Measurements from ENCODE around the gene TUFT1. TPM values are rescaled to one million over a fixed set of nuclear protein-coding genes. Genes with fewer than 3 reads are reported as not detected.
A peak's percentile ranks its signal among the peaks of the same experiment; 100 is the strongest.

Gene TUFT1
- total RNA-seq, 1 experiment from 2014 or later = 34.9 TPM

- H3K4me3 Mint-ChIP-seq (ENCODE audit: unreplicated experiment) = no peak overlapping the region
- H3K27ac Mint-ChIP-seq (ENCODE audit: unreplicated experiment) = peak overlapping the region; percentile 43
- CTCF ChIA-PET = no interaction called here
Observed at GRCh38 chr1:151492120-151492519, 48.0 kb upstream of the TUFT1 start.

DNA sequence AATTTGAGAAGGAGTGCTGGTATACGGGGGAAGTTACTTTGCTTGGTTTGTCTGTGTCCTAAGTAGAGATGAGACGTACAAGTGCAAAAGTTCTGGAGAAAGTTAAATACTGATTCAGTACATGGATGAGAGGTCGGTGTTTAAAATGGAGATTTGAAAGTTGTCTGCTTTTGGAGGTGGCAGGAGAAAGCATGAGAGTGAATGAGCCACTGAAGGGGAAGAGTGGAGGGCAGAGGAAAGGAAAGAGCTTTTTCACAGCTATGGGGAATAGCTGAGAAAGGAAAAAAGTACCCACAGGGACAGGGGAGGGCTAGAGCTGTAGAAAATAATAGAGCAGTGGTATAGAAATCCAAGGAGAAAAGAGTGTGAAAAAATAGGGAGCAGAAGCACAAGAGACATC is 47.1 kb upstream of the TUFT1 start:
- no peak overlapping the region for H3K4me3 Mint-ChIP-seq (ENCODE audit: unreplicated experiment)
- DNase-seq = no peak
- Histone ChIP-seq H3K36me3 (ENCODE audit: control insufficient read depth, insufficient read depth, low read length) (no peaks in the 10 kb centered on the region), H3K4me3 (ENCODE audit: low read depth, low read length) (no peak overlapping the region), H3K27me3 (replicated peaks; ENCODE audit: control insufficient read depth, insufficient read depth, low read length) (no peaks in the 10 kb centered on the region), H3K9me3 (no peaks in the 10 kb centered on the region; the same call in 1 of the 2 replicates), H3K4me1 (peaks cover 21% of the 10 kb centered on the region)
- TF ChIP-seq, protein P1, sequence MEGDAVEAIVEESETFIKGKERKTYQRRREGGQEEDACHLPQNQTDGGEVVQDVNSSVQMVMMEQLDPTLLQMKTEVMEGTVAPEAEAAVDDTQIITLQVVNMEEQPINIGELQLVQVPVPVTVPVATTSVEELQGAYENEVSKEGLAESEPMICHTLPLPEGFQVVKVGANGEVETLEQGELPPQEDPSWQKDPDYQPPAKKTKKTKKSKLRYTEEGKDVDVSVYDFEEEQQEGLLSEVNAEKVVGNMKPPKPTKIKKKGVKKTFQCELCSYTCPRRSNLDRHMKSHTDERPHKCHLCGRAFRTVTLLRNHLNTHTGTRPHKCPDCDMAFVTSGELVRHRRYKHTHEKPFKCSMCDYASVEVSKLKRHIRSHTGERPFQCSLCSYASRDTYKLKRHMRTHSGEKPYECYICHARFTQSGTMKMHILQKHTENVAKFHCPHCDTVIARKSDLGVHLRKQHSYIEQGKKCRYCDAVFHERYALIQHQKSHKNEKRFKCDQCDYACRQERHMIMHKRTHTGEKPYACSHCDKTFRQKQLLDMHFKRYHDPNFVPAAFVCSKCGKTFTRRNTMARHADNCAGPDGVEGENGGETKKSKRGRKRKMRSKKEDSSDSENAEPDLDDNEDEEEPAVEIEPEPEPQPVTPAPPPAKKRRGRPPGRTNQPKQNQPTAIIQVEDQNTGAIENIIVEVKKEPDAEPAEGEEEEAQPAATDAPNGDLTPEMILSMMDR (IDR thresholded peaks at IDR 0.05; ENCODE audit: insufficient read depth in 1 of 2, low read depth in 1 of 2, low read length in 1 of 2, severe bottlenecking in 1 of 2, unreplicated experiment in 1 of 2) = no peak
- POLR2A ChIA-PET = interaction anchor here (2.4 kb wide), 1 partner anchor 18 kb away, joined by 41 read pairs; the partner anchor contains the start of gene CGN
- no peaks in the 10 kb centered on the region for H3K36me3 Mint-ChIP-seq (ENCODE audit: insufficient read depth, unreplicated experiment)
- CTCF ChIA-PET = no interaction called here
- no TSS peak for BruUV-seq (replicated peaks)
- peak overlapping the region; percentile 1 for H3K27ac Mint-ChIP-seq (ENCODE audit: unreplicated experiment)
- intact Hi-C loops (cut with micrococcal nuclease; ENCODE audit: unreplicated experiment) = no loop called here
- H3K4me1 Mint-ChIP-seq (ENCODE audit: low read depth, unreplicated experiment) = peaks cover 23% of the 10 kb centered on the region
- no peaks in the 10 kb centered on the region for H3K9me3 Mint-ChIP-seq (ENCODE audit: unreplicated experiment)
- no peaks in the 10 kb centered on the region for H3K27me3 Mint-ChIP-seq (ENCODE audit: insufficient read depth, unreplicated experiment)

More at GRCh38 chr1:151492120-151492519, 48.0 kb upstream of the TUFT1 start:
- intact Hi-C loops (cut with micrococcal nuclease; ENCODE audit: unreplicated experiment) = no loop called here
- no peak for DNase-seq
- H3K36me3 Mint-ChIP-seq (ENCODE audit: insufficient read depth, unreplicated experiment) = no peaks in the 10 kb centered on the region
- POLR2A ChIA-PET = no interaction called here
- no peak overlapping the region for H3K4me3 ChIP-seq (ENCODE audit: low read depth, low read length)
- peaks cover 23% of the 10 kb centered on the region for H3K4me1 Mint-ChIP-seq (ENCODE audit: low read depth, unreplicated experiment)
- H3K9me3 ChIP-seq = no peaks in the 10 kb centered on the region; the same call in 1 of the 2 replicates
- peaks cover 21% of the 10 kb centered on the region for H3K4me1 ChIP-seq
- no TSS peak for BruUV-seq (replicated peaks)
- H3K9me3 Mint-ChIP-seq (ENCODE audit: unreplicated experiment) = no peaks in the 10 kb centered on the region
- TF ChIP-seq, protein P1 (IDR thresholded peaks at IDR 0.05; ENCODE audit: insufficient read depth in 1 of 2, low read depth in 1 of 2, low read length in 1 of 2, severe bottlenecking in 1 of 2, unreplicated experiment in 1 of 2) = no peak
- H3K27me3 ChIP-seq (replicated peaks; ENCODE audit: control insufficient read depth, insufficient read depth, low read length) = no peaks in the 10 kb centered on the region
- H3K36me3 ChIP-seq (ENCODE audit: control insufficient read depth, insufficient read depth, low read length) = no peaks in the 10 kb centered on the region
- no peaks in the 10 kb centered on the region for H3K27me3 Mint-ChIP-seq (ENCODE audit: insufficient read depth, unreplicated experiment)

DNA sequence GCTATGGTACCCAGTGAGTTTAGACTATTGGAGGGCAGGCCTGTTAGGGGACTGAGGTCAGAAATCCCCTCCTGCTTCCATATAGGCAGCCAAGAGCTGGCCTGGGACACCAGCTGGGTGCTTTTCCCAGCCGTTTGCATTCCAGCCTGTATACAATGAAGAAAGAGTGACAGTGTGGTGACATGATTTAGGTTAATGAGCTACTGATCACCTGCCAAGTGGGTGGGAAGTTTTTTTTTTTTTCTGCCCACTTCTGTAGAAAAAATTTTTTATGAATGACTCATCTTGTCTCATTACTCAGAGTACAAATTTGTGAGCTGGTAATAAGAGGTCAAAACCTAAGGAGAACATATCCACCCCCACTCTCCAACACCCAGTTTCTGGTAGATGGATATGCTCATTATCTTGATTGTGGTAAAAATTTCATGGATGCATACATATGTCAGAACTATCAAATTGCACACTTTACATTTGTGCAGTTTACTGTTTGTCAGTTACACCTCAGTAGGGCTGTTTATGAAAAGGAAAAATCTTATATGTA is 45.3 kb upstream of the TUFT1 start:
- Mint-ChIP-seq H3K4me3 (ENCODE audit: unreplicated experiment) (no peak overlapping the region), H3K9me3 (ENCODE audit: unreplicated experiment) (no peaks in the 10 kb centered on the region), H3K4me1 (ENCODE audit: low read depth, unreplicated experiment) (peaks cover 23% of the 10 kb centered on the region), H3K27ac (ENCODE audit: unreplicated experiment) (peak overlapping the region; percentile 56), H3K27me3 (ENCODE audit: insufficient read depth, unreplicated experiment) (no peaks in the 10 kb centered on the region), H3K36me3 (ENCODE audit: insufficient read depth, unreplicated experiment) (no peaks in the 10 kb centered on the region)
- TF ChIP-seq, protein P1 (IDR thresholded peaks at IDR 0.05; ENCODE audit: insufficient read depth in 1 of 2, low read depth in 1 of 2, low read length in 1 of 2, severe bottlenecking in 1 of 2, unreplicated experiment in 1 of 2) = no peak
- no TSS peak for BruUV-seq (replicated peaks)
- DNase-seq = peak; percentile 57 to 60
- Histone ChIP-seq H3K4me3 (ENCODE audit: low read depth, low read length) (no peak overlapping the region), H3K36me3 (ENCODE audit: control insufficient read depth, insufficient read depth, low read length) (no peaks in the 10 kb centered on the region), H3K27me3 (replicated peaks; ENCODE audit: control insufficient read depth, insufficient read depth, low read length) (no peaks in the 10 kb centered on the region), H3K9me3 (no peaks in the 10 kb centered on the region), H3K4me1 (peaks cover 21% of the 10 kb centered on the region)
- ChIA-PET POLR2A (interaction anchor here (0.7 to 2.4 kb wide), 6 partner anchors 9 to 447 kb away, joined by 3 to 41 read pairs (median 6); partner anchors contain the start of genes CGN and TUFT1), CTCF (interaction anchor here (0.6 to 1.1 kb wide), 3 partner anchors 15 to 200 kb away, joined by 3 to 9 read pairs (median 4); no protein-coding TSS in a partner anchor)
- intact Hi-C loops (cut with micrococcal nuclease; ENCODE audit: unreplicated experiment) = no loop called here

Measured in Caco-2 (cell line).